ENCODE results near the gene SPAG17. TPM values are rescaled to one million over a fixed set of nuclear protein-coding genes. Genes with fewer than 3 reads are reported as not detected.

Gene SPAG17
- total RNA-seq, 1 experiment from 2014 or later, result not detected

GRCh38 chr1:118204105-118204504, 19.1 kb upstream of the SPAG17 start:
- no peaks in the 10 kb centered on the region for H3K4me1 ChIP-seq (ENCODE audit: control insufficient read depth in 1 of 2, insufficient read depth in 2 of 2, low read length in 2 of 2)
- ATAC-seq, result no peak
- H4K20me1 ChIP-seq (ENCODE audit: insufficient read depth), result no peaks in the 10 kb centered on the region
- no peak overlapping the region for H3K9ac ChIP-seq (ENCODE audit: low read length)
- CTCF ChIA-PET, result no interaction called here
- POLR2A ChIA-PET, result no interaction called here
- H3K9me2 ChIP-seq (ENCODE audit: insufficient read depth), result no peaks in the 10 kb centered on the region
- TF ChIP-seq ELF1 (IDR thresholded peaks at IDR 0.05; ENCODE audit: borderline replicate concordance, low read depth) (no peak), JUND (IDR thresholded peaks at IDR 0.05) (no peak), SIN3A (IDR thresholded peaks at IDR 0.05; ENCODE audit: low read depth) (no peak), POLR2A (IDR thresholded peaks at IDR 0.05; ENCODE audit: borderline replicate concordance, extremely low read depth, insufficient read depth, insufficient read length) (no peak), FOSL1 (IDR thresholded peaks at IDR 0.05; ENCODE audit: low read depth) (no peak), ATF3 (IDR thresholded peaks at IDR 0.05) (no peak), CBX3 (IDR thresholded peaks at IDR 0.05; ENCODE audit: low read depth) (no peak), SP1 (IDR thresholded peaks at IDR 0.05; ENCODE audit: low read depth) (no peak), ZBTB33 (IDR thresholded peaks at IDR 0.05; ENCODE audit: extremely low read depth, insufficient replicate concordance, low read length) (no peak), CTCF (IDR thresholded peaks at IDR 0.05 in 2 of 3, conservative IDR thresholded peaks at IDR 0.05 in 1 of 3; ENCODE audit: borderline replicate concordance in 1 of 3, insufficient read depth in 1 of 3, low read depth in 2 of 3, low read length in 2 of 3) (no peak), EGR1 (IDR thresholded peaks at IDR 0.05; ENCODE audit: low read depth) (no peak)
- H3K4me3 ChIP-seq (replicated peaks in 1 of 2; ENCODE audit: low read depth in 1 of 2, low read length in 2 of 2), result no peak overlapping the region
- no peak overlapping the region for H3K27ac ChIP-seq (ENCODE audit: low read depth, low read length)
- intact Hi-C loops (cut with micrococcal nuclease), result no loop called here
- no peak overlapping the region for H3K4me2 ChIP-seq (ENCODE audit: low read length)
- H3K27me3 ChIP-seq (ENCODE audit: insufficient read depth, low read length), result no peaks in the 10 kb centered on the region
- H3K36me3 ChIP-seq (ENCODE audit: control insufficient read depth in 1 of 2, insufficient read depth in 2 of 2, low read length in 2 of 2), result no peaks in the 10 kb centered on the region
- no peak overlapping the region for H2AFZ ChIP-seq (ENCODE audit: low read depth, low read length, poor library complexity, severe bottlenecking)
- RAD21 ChIA-PET (ENCODE audit: low non-redundant PET in 1 of 2, low total read pairs in 2 of 2, uncharacterized antibody in 2 of 2, unreplicated experiment in 2 of 2), result no interaction called here
- DNase-seq (ENCODE audit: low read depth, low spot score), result no peak
- no peaks in the 10 kb centered on the region for H3K79me2 ChIP-seq (ENCODE audit: insufficient read depth, low read length)
- BruUV-seq (replicated peaks), result no TSS peak
- no peaks in the 10 kb centered on the region for H3K9me3 ChIP-seq (ENCODE audit: control insufficient read depth in 1 of 2, insufficient read depth in 1 of 2, low read depth in 1 of 2, low read length in 2 of 2)

All from HCT116 (cell line).